Right atrium auricular region (tissue), 2 donors: ENCODE results near the gene MISP3. TPM values are rescaled to one million over a fixed set of nuclear protein-coding genes. Genes with fewer than 3 reads are reported as not detected.
"Not testable (repeated sequence)": the region's sequence is repeated elsewhere in the genome, so short reads cannot be mapped to it uniquely, and the experiment has no call there.

ENCODE experiments used
- DNase-seq: peaks from one replicate; pipeline ENCODE4 v3.0.0-alpha.2; 2019; ENCODE audit warnings: low spot score
- H3K27ac ChIP-seq, 2 donors: fragments of 200-600 bp; sonication (generic); 1 replicate in 1 of 2; 2 replicates in 1 of 2; pipeline ENCODE4 v1.5.1; 2016 to 2019
- H3K27me3 ChIP-seq, 2 donors: fragments of 200-600 bp; sonication (generic); one replicate each; pipeline versions ENCODE4 v1.5.1 to v1.6.0; 2017 to 2019
- H3K36me3 ChIP-seq: fragments of 200-600 bp; sonication (generic); one replicate; pipeline ENCODE4 v1.5.1; 2016
- H3K4me1 ChIP-seq, 2 donors: fragments of 200-600 bp; sonication (generic); one replicate each; pipeline versions ENCODE4 v1.5.1 to v1.6.0; 2017 to 2019
- H3K4me3 ChIP-seq, 2 donors: fragments of 200-600 bp; sonication (generic); 1 replicate in 1 of 2; 2 replicates in 1 of 2; pipeline ENCODE4 v1.5.1; 2017 to 2019; ENCODE audit warnings: mild to moderate bottlenecking in 1 of 2, moderate library complexity in 1 of 2
- H3K9me3 ChIP-seq, 2 donors: fragments of 200-600 bp; sonication (generic); one replicate each; pipeline ENCODE4 v1.5.1; 2019
- CTCF ChIP-seq, 2 donors: fragments of 200-600 bp; sonication (generic); IDR thresholded peaks; one replicate each; pipeline ENCODE4 v1.5.1; 2019; ENCODE audit warnings: antibody characterized with exemption in 2 of 2
- total RNA-seq, 2 donors: library from RNA; depleted of rRNA; stranded (reverse); fragments of >200 nt; gene quantifications; one replicate each; pipeline ENCODE4 v1.1.0, GENCODE V29; 2016

MISP3 gene
- 10 to 100 TPM in 1 of 2 donors, 1 to 10 TPM in 1; 8.7 to 12.1 TPM for total RNA-seq

- no peaks in the 10 kb centered on the region for H3K27me3 ChIP-seq
- H3K27ac ChIP-seq, result peak within 1 kb of the TSS; percentile 94 to 95
- no peak for TF ChIP-seq CTCF (IDR thresholded peaks at IDR 0.05)
- H3K36me3 ChIP-seq, result no peaks in the 10 kb centered on the region
- H3K4me1 ChIP-seq, result peaks cover 0 to 39% of the 10 kb centered on the region in 2 donors
- no peaks in the 10 kb centered on the region for H3K9me3 ChIP-seq
- DNase-seq, result no peak
- peak within 1 kb of the TSS; percentile 70 to 75 for H3K4me3 ChIP-seq
These were observed at the start of gene MISP3 for GRCh38 chr19:14072535-14073260. TSS of gene MISP3 (plus strand) at chr19:14072786. CDS start at chr19:14073310, 524 bp downstream.

GRCh38 chr19:14023404-14024235, 49.0 kb upstream of the MISP3 start:
- Histone ChIP-seq H3K27ac (no peak overlapping the region), H3K36me3 (no peaks in the 10 kb centered on the region)

GRCh38 chr19:14026652-14027192, 45.9 kb upstream of the MISP3 start:
- not testable (repeated sequence) for H3K36me3 ChIP-seq, DNase-seq

More at GRCh38 chr19:14023404-14024235, 49.0 kb upstream of the MISP3 start:
- DNase-seq, result no peak
- Histone ChIP-seq H3K4me3 (no peak overlapping the region), H3K27me3 (no peaks in the 10 kb centered on the region), H3K4me1 (no peaks in the 10 kb centered on the region), H3K9me3 (no peaks in the 10 kb centered on the region)
- peak in 1 of 2 donors; percentile 50 for TF ChIP-seq CTCF (IDR thresholded peaks at IDR 0.05)

GRCh38 chr19:14027856-14028450, 44.6 kb upstream of the MISP3 start, which contains the start of gene RLN3:
TSS of gene RLN3 (plus strand) at chr19:14028148. CDS start at chr19:14028205, 57 bp downstream.
- TF ChIP-seq CTCF (IDR thresholded peaks at IDR 0.05), result no peak
- Histone ChIP-seq H3K36me3 (no peaks in the 10 kb centered on the region), H3K4me3 (no peak within 1 kb of the TSS), H3K27me3 (no peaks in the 10 kb centered on the region), H3K4me1 (peaks cover 0 to 14% of the 10 kb centered on the region in 2 donors), H3K27ac (no peak within 1 kb of the TSS), H3K9me3 (no peaks in the 10 kb centered on the region)
- no peak for DNase-seq

More at GRCh38 chr19:14026652-14027192, 45.9 kb upstream of the MISP3 start:
- not testable (repeated sequence) for H3K27me3 ChIP-seq, H3K27ac ChIP-seq, H3K9me3 ChIP-seq, H3K4me1 ChIP-seq, H3K4me3 ChIP-seq

GRCh38 chr19:14028901-14029300, 43.7 kb upstream of the MISP3 start:
- Histone ChIP-seq H3K27ac (no peak overlapping the region), H3K9me3 (no peaks in the 10 kb centered on the region), H3K36me3 (no peaks in the 10 kb centered on the region), H3K4me1 (peaks cover 0 to 14% of the 10 kb centered on the region in 2 donors), H3K4me3 (no peak overlapping the region), H3K27me3 (no peaks in the 10 kb centered on the region)
- no peak for TF ChIP-seq CTCF (IDR thresholded peaks at IDR 0.05)
- no peak for DNase-seq
